GM21360 (cell line): ENCODE data around the gene MRPS14.
A peak's percentile ranks its signal among the peaks of the same experiment; 100 is the strongest.
"Not testable (repeated sequence)": the region's sequence is repeated elsewhere in the genome, so short reads cannot be mapped to it uniquely, and the experiment has no call there.

Source experiments
- ATAC-seq: cut with Tn5 transposase; IDR thresholded peaks from one replicate; pipeline ENCODE4 v1.9.1; 2021; ENCODE audit warnings: mild to moderate bottlenecking, moderate library complexity; ENCODE audit not compliant: unreplicated experiment

MRPS14 gene

GRCh38 chr1:175024773-175025172 is 1.5 kb upstream of the MRPS14 start:
- no peak for ATAC-seq

DNA sequence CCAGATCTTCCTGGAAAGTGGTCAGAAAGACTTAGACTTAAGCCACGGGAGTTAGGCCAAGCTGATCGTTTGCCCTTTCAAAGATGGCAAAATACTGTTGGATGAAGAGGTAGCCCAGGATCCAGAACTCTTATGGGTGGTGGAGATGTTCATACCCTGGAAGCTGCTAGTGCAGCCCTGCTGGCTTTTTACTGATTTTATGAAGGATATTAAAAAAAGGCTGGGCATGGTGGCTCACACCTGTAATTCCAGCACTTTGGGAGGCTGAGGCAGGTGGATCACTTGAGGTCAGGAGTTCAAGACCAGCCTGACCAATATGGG is 657 bp upstream of the MRPS14 start:
- ATAC-seq: not testable (repeated sequence)

GRCh38 chr1:175019524-175019923 is 3.7 kb downstream of the MRPS14 start:
- no peak for ATAC-seq

DNA sequence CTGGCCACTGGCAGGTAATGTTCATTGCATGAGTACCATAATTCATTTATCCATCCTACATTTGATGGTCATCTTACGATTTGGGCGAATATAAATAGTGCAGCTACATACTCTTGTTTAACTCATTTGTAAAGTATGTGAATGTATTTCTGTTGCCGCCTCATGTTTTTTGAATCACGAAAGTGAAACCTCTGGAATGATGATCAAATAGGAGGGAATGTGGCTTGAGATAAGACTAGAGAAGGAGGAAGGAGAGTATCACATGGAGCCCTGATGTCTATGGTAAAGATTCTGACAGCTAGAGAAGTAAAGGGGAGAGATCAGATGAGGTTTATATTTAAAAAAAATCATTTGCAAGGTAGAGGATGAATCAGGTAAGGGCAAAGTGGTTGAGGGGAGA is 8.0 kb downstream of the MRPS14 start:
- no peak for ATAC-seq

- no peak for ATAC-seq
Observed at GRCh38 chr1:175013445-175013844, 9.8 kb downstream of the MRPS14 start.

DNA sequence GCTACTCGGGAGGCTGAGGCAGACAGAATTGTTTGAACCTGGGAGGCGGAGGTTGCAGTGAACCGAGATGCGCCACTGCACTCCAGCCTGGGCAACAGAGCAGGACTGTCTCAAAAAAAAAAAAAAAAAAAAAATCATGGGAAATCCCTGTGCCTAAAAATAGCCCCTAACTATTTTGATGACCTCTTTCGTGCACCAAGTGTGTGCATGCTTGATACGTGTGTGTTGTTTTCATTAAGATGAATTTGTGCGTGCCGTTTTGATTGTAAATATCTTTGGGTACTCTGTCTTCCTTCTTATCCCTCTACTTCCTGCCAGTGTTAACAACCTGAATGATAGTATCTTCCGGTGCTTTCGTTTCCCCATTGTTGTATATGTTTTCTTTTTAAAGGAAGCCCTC is 13.7 kb downstream of the MRPS14 start:
- ATAC-seq: no peak

DNA sequence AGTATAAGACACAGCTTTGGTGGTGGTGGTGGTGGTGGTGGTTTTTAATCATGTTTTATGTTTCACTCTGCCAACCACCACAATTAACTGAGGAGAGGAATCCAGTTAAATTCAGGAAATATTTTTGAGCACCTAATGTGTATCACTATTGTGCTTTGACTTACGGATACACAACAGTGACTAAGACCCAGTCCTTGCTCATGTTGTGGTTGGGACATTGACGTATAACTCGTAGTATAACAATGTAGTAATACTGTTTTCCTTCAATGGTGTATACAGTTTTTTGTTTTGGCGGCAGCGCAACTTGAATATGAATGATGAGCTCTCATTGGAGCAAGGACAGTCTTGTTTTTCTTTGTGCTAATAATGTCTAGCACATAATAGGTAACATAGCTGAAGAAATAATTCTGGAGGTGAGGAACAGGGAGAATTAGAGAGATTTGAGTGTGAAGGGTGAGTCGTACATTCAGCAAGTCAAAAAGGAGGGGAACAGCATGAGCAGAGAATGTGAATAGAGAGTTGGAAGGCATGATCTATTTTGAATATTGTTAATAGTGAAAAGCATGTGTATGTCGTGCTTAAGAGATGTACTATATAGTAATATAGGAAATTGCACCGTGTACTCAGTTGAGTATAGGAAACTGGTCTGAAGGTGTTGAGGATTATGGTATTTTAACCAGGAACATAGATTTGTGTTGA is 18.0 kb downstream of the MRPS14 start:
- no peak for ATAC-seq

DNA sequence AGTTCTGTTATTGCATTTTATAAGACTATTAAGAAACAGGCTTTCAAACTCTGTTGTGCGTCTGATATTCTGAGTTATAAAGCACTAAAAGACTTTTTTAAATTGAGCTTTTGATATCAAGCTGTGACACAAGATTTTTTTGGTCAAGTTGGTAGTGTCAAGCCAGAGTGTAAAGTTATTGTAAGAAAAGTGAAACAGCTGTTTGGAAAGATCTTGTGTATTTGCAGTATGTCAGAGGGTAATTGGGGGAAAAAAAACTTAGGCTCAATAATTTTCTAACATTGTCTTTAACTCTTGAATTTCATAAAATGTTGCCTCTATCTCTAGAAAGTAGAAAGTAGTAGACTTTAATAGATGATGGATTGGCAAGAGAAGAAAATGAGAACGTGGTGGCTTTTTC is 19.7 kb downstream of the MRPS14 start:
- no peak for ATAC-seq

- no peak for ATAC-seq
Observed at GRCh38 chr1:175002910-175003517, 20.2 kb downstream of the MRPS14 start.

DNA sequence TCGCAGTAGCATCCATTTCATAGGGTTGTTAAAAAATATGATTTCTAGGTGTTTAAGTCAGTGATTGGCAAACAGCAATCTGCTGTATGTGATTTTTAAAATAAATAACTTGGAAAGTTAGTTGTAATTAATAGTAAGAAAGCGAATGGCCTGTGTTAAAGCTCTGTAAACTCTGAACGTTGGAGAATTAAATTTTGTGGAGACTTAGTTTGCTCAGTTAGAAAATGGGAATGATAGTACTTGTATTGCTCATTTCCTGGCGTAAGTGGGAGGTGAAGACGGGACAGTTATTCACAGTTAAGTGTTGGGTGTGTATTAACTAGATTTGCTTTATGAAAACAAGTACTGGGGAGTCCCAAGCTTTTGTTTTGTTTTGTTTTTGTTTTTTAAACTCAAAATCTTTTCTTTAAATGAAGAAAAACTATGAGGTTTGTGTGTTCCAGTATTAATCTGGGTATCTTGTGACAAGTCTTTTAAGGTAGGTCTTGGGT is 22.5 kb downstream of the MRPS14 start:
- ATAC-seq: no peak

GRCh38 chr1:174999936-175000696 is 23.1 kb downstream of the MRPS14 start, which contains the start of gene CACYBP:
TSS of gene CACYBP (plus strand) at chr1:174999947. CDS start at chr1:175000181, 234 bp downstream.
- peak; percentile 17 for ATAC-seq

- peak; percentile 75 for ATAC-seq
Observed at GRCh38 chr1:174999216-174999935, 23.8 kb downstream of the MRPS14 start.

DNA sequence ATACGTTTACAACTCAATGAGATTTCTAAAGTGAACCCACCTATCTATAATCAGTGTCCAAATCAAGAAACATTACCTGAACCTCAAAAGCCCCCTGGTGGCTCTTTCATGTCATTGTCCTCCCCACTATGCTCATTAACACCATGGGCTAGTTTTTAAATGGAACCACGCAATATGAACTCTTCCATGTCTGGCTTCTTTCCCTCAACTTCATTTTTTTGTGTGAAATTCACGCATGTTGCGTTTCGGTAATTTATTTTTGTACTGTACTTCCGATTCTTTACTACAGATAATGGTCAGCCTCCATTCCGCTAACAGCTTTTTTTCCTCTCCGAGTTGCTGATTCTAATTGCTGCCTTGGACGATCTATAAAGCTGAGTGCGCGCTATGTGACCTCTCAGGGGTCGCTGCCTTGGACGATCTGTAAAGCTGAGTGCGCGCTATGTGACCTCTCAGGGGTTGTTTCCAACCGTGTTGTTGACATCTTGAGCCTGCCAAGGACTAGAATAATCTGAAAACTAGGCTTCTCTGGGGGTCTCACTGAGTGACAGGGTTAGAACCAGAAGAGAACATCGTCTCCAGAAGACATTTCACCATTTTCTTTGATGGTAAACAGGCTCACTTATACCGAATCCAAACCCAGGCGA is 24.5 kb downstream of the MRPS14 start:
- ATAC-seq: no peak

DNA sequence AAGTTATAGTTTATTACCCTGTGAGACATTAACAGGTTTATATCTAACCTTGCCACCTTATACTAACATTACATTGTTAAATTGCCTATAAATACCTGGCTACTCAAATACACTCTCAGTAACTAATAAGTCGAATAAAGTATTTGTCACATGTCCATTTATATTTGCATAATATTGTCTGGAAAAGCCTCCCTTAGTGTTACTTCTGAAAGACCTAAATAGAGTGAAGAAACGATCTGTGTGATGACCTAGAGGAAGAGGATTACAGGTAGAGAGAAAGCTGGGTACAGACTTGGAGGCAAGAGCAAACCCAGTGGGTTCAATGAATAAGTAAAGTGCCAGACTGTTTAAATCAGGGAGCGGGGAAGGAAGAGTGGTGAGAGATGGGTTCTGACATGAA is 26.2 kb downstream of the MRPS14 start:
- ATAC-seq: no peak

GRCh38 chr1:174996476-174996875 is 26.7 kb downstream of the MRPS14 start:
- no peak for ATAC-seq

GRCh38 chr1:174995916-174996315 is 27.3 kb downstream of the MRPS14 start:
- no peak for ATAC-seq

DNA sequence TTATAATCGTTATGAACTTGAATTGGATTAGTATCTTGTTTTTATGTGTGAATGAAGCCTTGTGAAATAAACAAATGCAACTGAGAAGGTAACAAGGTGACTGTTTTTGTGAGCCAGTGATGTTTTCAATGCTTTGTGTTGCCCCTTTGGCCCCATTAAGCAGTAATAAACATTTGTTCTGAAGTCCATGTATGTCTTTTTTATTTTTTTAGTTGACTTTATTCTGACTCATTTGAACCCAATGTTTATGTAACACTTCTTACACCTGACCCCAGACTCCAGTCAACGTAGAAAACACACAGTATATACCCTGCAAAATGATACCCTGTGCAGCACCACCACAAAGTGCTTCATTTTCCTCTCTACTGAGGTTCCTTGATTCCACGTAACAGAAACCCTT is 28.1 kb downstream of the MRPS14 start:
- ATAC-seq: no peak

DNA sequence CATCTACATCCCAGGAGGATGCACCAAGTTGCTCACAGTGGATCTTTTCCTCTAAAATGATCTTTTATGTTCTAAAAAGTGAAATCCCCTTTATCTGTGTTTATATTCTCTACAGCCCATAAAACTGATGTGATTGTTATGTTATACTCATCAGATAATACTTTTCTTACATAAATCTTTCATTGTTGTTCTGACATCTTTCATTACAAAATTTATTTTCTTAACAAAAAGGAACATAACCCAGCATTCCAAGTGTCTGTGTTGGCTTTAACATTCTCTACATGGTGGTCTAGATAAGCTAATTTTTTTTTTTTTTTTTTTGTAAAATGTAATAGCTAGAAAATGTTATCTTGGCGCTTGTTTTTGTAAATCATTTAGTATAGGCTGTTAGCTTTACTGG is 31.8 kb downstream of the MRPS14 start:
- no peak for ATAC-seq

- ATAC-seq: no peak
Observed at GRCh38 chr1:174990382-174990999, 32.7 kb downstream of the MRPS14 start.

DNA sequence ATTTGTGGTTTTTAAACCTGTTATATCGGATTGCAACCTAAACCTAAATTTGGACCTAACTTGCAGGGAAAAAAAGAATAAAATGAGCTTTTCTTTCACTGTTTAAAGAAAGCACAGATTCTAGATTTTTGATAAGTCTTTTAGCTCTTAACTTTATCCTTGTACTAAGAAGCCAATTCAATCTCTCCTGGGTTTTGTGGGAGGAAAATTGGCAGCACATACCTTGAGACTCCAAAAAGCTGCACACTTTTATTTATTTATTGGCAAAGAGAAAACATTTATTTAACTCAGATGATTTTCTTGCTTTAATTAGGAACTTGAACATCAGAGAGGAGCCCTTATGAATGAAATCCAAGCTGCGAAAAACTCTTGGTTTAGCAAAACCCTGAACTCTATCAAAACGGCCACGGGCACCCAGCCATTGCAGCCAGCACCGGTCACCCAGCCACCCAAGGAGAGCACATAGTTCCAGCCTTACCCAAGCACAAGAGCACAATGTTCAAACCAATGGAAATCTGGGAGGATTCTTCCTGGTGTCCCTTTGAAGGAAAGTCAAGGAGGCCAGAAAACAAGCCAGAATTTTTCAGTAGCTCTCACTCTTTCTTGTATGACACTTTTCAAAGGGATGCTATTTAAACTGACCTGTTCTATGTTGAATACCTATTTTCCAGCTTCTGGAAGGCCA is 33.5 kb downstream of the MRPS14 start:
- ATAC-seq: no peak
